Measurements from ENCODE around the gene NFATC2IP. TPM values are rescaled to one million over a fixed set of nuclear protein-coding genes. Genes with fewer than 3 reads are reported as not detected.
"Not testable (repeated sequence)": the region's sequence is repeated elsewhere in the genome, so short reads cannot be mapped to it uniquely, and the experiment has no call there.

The NFATC2IP gene
- total RNA-seq, 4 donors from 2014 or later: 32.1 to 34.5 (median 34.0) TPM

DNA sequence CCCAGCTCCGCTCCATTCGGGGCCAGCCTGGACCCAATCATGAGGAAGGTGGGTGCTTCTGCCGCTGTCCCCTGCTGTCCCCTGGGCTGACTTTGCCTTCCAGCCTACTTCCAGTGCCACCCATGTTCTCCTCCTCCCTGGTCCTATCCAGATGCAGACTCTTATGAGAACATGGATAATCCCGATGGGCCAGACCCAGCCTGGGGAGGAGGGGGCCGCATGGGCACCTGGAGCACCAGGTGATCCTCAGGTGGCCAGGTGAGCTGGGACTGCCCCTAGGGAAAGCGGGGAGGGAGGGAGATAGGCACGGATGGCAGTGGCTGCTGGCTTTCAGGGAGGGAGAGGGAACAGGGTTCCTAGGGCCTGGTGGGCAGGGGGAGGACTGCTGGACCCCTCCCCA is 12.0 kb upstream of the NFATC2IP start:
- WGBS, 2 donors: 86 to 89% methylated on average over 6 to 7 of the region's 7 CpGs

DNA sequence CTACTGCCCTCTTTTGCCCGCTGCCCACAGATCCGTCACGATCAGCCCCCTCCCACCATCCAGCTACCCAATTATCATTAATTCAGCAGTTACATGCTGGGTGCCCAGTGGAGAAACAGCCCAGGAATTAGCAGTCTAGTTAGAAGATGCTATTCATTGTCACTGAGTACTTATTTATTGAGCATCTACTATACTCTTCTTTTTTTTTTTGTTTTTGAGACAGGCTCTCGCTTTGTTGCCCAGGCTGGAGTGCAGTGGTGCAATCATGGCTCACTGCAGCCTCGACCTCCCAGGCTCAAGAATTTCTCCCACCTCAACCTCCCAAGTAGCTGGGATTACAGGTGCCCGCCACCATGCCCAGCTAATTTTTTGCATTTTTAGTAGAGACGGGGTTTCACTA is 10.9 kb upstream of the NFATC2IP start:
- not testable (repeated sequence) for H3K27me3 ChIP-seq; DNase-seq (ENCODE audit: low spot score in 2 of 2); H3K36me3 ChIP-seq; H3K4me3 ChIP-seq; H3K27ac ChIP-seq; H3K9me3 ChIP-seq
- peaks cover 0 to 16% (median 0%) of the 10 kb centered on the region in 4 donors for H3K4me1 ChIP-seq
- 89 to 92% methylated on average over 7 of the region's 7 CpGs for WGBS, 2 donors

More for the DNA sequence above, 12.0 kb upstream of the NFATC2IP start:
- no peak for DNase-seq (ENCODE audit: low spot score in 2 of 2)
- H3K27me3 ChIP-seq: no peaks in the 10 kb centered on the region
- TF ChIP-seq POLR2A (IDR thresholded peaks at IDR 0.05) (no peak), EP300 (IDR thresholded peaks at IDR 0.05) (no peak), CTCF (IDR thresholded peaks at IDR 0.05) (no peak)
- no peaks in the 10 kb centered on the region for H3K9me3 ChIP-seq
- no peaks in the 10 kb centered on the region for H3K36me3 ChIP-seq
- H3K4me3 ChIP-seq: no peak overlapping the region
- H3K27ac ChIP-seq: no peak overlapping the region
- H3K4me1 ChIP-seq: peaks cover 0 to 14% (median 0%) of the 10 kb centered on the region in 4 donors

DNA sequence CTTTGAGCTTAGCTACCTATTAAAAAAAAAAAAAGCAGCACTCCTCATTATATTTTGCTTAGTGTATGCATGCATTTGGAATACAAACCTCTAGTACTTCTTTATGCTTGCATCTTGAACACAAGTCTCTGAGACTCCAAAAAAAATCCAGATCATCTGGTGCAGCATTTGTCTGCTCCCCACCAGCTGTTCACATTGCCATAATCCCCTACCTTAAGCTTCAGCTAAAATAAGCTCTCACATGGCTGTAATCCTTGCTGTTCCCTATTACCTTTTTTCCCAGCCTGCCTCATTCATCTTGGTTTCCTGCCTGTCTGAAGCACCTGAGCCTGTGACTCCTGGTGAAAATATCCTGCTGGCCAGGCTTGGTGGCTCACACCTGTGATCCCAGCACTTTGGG is 7.5 kb upstream of the NFATC2IP start:
- H3K27ac ChIP-seq: no peak overlapping the region
- H3K36me3 ChIP-seq: no peaks in the 10 kb centered on the region
- no peak overlapping the region for H3K4me3 ChIP-seq
- H3K27me3 ChIP-seq: no peaks in the 10 kb centered on the region
- TF ChIP-seq EP300 (IDR thresholded peaks at IDR 0.05) (no peak), POLR2A (IDR thresholded peaks at IDR 0.05) (no peak), CTCF (IDR thresholded peaks at IDR 0.05) (no peak)
- no peak for DNase-seq (ENCODE audit: low spot score in 2 of 2)
- peaks cover 0 to 14% (median 2%) of the 10 kb centered on the region in 4 donors for H3K4me1 ChIP-seq
- H3K9me3 ChIP-seq: no peaks in the 10 kb centered on the region

DNA sequence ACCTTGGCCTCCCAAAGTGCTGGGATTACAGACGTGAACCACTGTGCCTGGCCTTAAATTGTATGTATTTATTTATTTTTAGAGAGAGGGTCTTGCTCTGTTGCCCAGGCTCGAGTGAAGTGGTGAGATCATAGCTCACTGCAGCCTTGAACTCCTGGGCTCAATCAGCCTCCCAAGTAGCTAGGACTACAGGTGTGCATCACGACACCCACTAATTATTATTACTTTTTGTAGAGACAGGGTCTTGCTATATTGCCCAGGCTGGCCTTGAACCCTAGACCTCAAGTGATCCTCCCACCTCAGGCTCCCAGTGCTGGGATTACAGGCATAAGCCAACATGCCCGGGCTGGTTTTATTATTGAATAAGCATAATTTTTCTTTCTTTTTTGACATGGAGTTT is 4.1 kb upstream of the NFATC2IP start:
- Histone ChIP-seq H3K9me3 (no peaks in the 10 kb centered on the region), H3K36me3 (no peaks in the 10 kb centered on the region), H3K4me1 (peaks cover 0 to 23% (median 4%) of the 10 kb centered on the region in 4 donors), H3K27me3 (no peaks in the 10 kb centered on the region), H3K4me3 (no peak overlapping the region), H3K27ac (no peak overlapping the region)
- DNase-seq (ENCODE audit: low spot score in 2 of 2): no peak
- 71% methylated on average over 4 of the region's 4 CpGs for WGBS, 2 donors
- TF ChIP-seq CTCF (IDR thresholded peaks at IDR 0.05) (no peak), POLR2A (IDR thresholded peaks at IDR 0.05) (no peak), EP300 (IDR thresholded peaks at IDR 0.05) (no peak)

- peak overlapping the region; percentile 82 to 100 (median 96) for H3K4me3 ChIP-seq
- H3K27ac ChIP-seq: peak overlapping the region; percentile 78 to 94 (median 88)
- H3K36me3 ChIP-seq: peaks cover 0 to 37% (median 0%) of the 10 kb centered on the region in 3 donors
- 3 to 4% methylated on average over 13 to 17 of the region's 17 CpGs for WGBS, 2 donors
- DNase-seq (ENCODE audit: low spot score in 2 of 2): no peak
- H3K27me3 ChIP-seq: no peaks in the 10 kb centered on the region
- TF ChIP-seq CTCF (IDR thresholded peaks at IDR 0.05): no peak
- TF ChIP-seq EP300 (IDR thresholded peaks at IDR 0.05): no peak
- no peak for TF ChIP-seq POLR2A (IDR thresholded peaks at IDR 0.05)
- H3K9me3 ChIP-seq: no peaks in the 10 kb centered on the region
- H3K4me1 ChIP-seq: peaks cover 0 to 32% (median 8%) of the 10 kb centered on the region in 4 donors
Measured at GRCh38 chr16:28951410-28951943, 740 bp downstream of the NFATC2IP start.

DNA sequence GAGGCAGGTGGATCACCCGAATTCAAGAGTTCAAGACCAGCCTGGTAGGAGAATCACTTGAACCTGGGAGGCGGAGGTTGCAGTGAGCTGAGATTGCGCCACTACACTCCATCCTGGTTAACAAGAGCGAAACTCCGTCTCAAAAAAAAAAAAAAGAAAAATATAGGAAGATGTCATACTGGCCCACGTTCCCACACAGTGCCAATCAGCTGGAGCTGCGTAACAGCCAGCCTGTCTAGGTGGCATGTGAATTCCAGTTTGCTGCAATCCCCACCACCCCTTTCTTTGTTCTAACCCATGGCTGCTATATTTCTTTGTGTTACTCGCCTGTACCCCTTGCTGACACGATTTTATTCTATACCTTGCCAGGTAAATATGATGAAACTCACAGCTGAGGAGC is 7.5 kb downstream of the NFATC2IP start:
- no peak for TF ChIP-seq CTCF (IDR thresholded peaks at IDR 0.05)
- TF ChIP-seq POLR2A (IDR thresholded peaks at IDR 0.05): no peak
- no peak for TF ChIP-seq EP300 (IDR thresholded peaks at IDR 0.05)
- peaks cover 0 to 8% (median 0%) of the 10 kb centered on the region in 4 donors for H3K4me1 ChIP-seq
- no peaks in the 10 kb centered on the region for H3K27me3 ChIP-seq
- no peak overlapping the region for H3K4me3 ChIP-seq
- no peak overlapping the region for H3K27ac ChIP-seq
- H3K36me3 ChIP-seq: peaks cover 3 to 92% (median 5%) of the 10 kb centered on the region in 3 donors
- H3K9me3 ChIP-seq: no peaks in the 10 kb centered on the region
- no peak for DNase-seq (ENCODE audit: low spot score in 2 of 2)
- WGBS, 2 donors: 93 to 96% methylated on average over 9 of the region's 9 CpGs

All from tibial nerve (tissue), 4 donors.